ENCODE results near the gene HBP1. TPM values are rescaled to one million over a fixed set of nuclear protein-coding genes. Genes with fewer than 3 reads are reported as not detected.
"Not testable (repeated sequence)": the region's sequence is repeated elsewhere in the genome, so short reads cannot be mapped to it uniquely, and the experiment has no call there.

HBP1 gene
- total RNA-seq, 1 donor from 2014 or later, result 39.7 TPM

DNA sequence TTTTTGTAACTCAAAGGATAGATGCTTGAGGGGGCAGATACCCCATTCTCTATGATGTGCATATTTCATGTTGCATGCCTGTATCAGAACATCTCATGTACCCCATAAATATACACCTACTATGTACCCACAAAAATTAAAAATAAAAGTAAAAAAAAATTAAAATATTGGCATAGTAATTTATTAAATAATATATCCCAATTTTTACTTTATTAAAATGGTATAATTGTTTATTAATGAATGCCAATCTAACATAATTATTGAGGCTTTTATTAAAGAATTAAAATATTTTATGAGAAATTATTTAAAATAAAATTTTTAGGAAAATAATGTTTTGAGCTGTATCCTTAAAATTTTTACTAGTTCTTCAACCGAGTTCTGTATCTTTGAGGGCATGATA, 18.9 kb upstream of the HBP1 start:
- Mint-ChIP-seq H3K4me3 (ENCODE audit: unreplicated experiment) (no peak overlapping the region), H3K4me1 (ENCODE audit: low read depth, unreplicated experiment) (no peaks in the 10 kb centered on the region), H3K36me3 (ENCODE audit: unreplicated experiment) (no peaks in the 10 kb centered on the region), H3K9me3 (ENCODE audit: unreplicated experiment) (no peaks in the 10 kb centered on the region), H3K27me3 (ENCODE audit: unreplicated experiment) (no peaks in the 10 kb centered on the region), H3K27ac (ENCODE audit: unreplicated experiment) (no peak overlapping the region)
- TF ChIP-seq, protein P1, sequence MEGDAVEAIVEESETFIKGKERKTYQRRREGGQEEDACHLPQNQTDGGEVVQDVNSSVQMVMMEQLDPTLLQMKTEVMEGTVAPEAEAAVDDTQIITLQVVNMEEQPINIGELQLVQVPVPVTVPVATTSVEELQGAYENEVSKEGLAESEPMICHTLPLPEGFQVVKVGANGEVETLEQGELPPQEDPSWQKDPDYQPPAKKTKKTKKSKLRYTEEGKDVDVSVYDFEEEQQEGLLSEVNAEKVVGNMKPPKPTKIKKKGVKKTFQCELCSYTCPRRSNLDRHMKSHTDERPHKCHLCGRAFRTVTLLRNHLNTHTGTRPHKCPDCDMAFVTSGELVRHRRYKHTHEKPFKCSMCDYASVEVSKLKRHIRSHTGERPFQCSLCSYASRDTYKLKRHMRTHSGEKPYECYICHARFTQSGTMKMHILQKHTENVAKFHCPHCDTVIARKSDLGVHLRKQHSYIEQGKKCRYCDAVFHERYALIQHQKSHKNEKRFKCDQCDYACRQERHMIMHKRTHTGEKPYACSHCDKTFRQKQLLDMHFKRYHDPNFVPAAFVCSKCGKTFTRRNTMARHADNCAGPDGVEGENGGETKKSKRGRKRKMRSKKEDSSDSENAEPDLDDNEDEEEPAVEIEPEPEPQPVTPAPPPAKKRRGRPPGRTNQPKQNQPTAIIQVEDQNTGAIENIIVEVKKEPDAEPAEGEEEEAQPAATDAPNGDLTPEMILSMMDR (IDR thresholded peaks at IDR 0.05; ENCODE audit: partially characterized antibody, unreplicated experiment), result no peak
- DNase-seq, result no peak

DNA sequence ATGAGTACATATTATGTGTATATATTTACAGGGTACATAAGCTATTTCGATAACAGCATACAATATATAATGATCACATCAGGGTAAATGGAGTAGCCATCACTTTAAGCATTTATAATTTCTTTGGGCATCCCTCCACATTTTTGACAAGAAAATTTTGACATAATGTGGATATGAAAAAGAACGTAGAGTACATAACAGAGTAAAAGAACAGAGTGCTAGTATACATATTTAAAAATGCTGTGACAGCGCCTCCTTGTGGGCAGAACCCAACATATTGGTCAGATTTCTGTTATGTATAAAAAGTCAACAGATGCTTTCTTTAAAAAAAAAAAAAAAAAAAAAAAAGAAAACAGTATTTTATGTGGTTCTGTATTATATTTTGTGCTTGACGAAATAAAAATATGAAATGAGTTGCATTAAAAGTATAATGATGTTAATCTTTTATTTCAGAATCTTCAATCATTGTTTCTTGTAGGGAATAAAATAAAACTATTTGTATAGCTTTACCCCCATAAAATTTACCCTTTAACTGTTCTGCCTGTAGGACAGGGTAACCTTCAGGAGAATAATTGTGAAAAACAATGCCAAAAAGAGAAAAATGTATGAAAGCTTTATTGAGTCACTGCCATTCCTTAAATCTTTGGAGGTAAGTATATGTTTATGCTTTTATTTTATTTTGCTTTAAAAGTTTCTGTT, 18.3 kb upstream of the HBP1 start:
- peak; percentile 72 for DNase-seq
- Mint-ChIP-seq H3K36me3 (ENCODE audit: unreplicated experiment) (no peaks in the 10 kb centered on the region), H3K27ac (ENCODE audit: unreplicated experiment) (no peak overlapping the region), H3K27me3 (ENCODE audit: unreplicated experiment) (no peaks in the 10 kb centered on the region), H3K4me3 (ENCODE audit: unreplicated experiment) (no peak overlapping the region), H3K4me1 (ENCODE audit: low read depth, unreplicated experiment) (no peaks in the 10 kb centered on the region), H3K9me3 (ENCODE audit: unreplicated experiment) (no peaks in the 10 kb centered on the region)
- TF ChIP-seq, protein P1 (IDR thresholded peaks at IDR 0.05; ENCODE audit: partially characterized antibody, unreplicated experiment), result peak; percentile 94

DNA sequence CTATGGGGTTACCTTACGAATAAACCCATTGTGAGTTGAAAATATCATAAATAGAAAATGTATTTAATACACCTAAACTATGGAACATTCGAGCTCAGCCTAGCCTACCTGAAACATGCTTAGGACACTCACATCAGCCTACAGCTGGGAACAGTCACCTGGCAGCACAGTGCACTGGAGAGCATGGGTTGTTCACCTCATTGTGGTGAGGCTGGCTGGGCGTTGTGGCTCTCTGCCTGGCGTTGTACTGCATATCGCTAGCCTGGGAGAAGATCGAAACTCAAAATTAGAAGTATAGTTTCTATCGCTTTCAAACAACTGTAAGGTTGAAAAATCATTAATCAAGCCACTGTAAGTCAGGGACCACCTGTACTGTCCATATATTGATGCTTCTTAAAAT, 17.3 kb upstream of the HBP1 start:
- Mint-ChIP-seq H3K4me1 (ENCODE audit: low read depth, unreplicated experiment) (no peaks in the 10 kb centered on the region), H3K9me3 (ENCODE audit: unreplicated experiment) (peaks cover 3% of the 10 kb centered on the region), H3K36me3 (ENCODE audit: unreplicated experiment) (no peaks in the 10 kb centered on the region), H3K27ac (ENCODE audit: unreplicated experiment) (no peak overlapping the region), H3K4me3 (ENCODE audit: unreplicated experiment) (no peak overlapping the region), H3K27me3 (ENCODE audit: unreplicated experiment) (no peaks in the 10 kb centered on the region)
- TF ChIP-seq, protein P1 (IDR thresholded peaks at IDR 0.05; ENCODE audit: partially characterized antibody, unreplicated experiment), result no peak
- no peak for DNase-seq

DNA sequence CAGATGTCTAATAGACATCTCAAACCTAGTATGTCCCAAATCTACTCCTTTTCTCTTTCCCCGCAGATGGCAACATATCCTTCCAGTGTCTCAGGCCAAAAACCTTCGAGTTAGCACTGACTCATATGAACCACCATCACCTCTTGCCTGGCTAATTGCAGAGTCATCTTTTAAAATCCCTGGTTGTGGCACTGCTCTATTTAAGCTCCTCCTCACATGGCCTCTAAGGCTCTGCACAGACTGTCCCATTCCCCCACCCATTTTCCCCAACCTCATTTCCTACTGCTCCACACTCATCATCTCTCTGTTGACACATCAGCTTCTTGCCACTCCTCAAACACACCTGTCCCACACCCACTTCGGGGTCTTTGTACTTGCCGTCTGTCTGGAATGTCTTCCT, 16.8 kb upstream of the HBP1 start:
- H3K9me3 Mint-ChIP-seq (ENCODE audit: unreplicated experiment), result peaks cover 3% of the 10 kb centered on the region

DNA sequence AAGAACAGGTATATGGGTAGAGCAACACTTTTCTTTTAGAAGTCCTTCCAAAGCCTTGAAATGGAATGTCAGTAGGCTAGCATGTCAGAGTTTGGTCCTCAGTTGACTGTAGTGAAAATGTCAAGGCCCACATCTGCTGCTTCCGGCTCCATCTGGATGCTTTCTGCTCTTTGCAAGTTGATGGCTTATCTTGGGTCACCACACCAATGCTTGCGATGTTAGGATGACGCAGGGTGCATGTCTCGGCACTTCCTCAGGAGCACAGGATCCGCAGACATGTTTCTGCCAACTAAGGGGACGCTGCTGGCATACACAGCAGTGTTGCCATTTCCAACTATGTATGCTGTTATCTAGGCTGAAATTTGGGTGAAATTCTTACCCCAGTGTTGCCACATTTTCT, 14.0 kb upstream of the HBP1 start:
- Mint-ChIP-seq H3K4me1 (ENCODE audit: low read depth, unreplicated experiment) (no peaks in the 10 kb centered on the region), H3K27me3 (ENCODE audit: unreplicated experiment) (no peaks in the 10 kb centered on the region), H3K4me3 (ENCODE audit: unreplicated experiment) (no peak overlapping the region), H3K36me3 (ENCODE audit: unreplicated experiment) (no peaks in the 10 kb centered on the region), H3K9me3 (ENCODE audit: unreplicated experiment) (peaks cover 3% of the 10 kb centered on the region), H3K27ac (ENCODE audit: unreplicated experiment) (no peak overlapping the region)
- DNase-seq, result no peak
- TF ChIP-seq, protein P1 (IDR thresholded peaks at IDR 0.05; ENCODE audit: partially characterized antibody, unreplicated experiment), result no peak

More for the DNA sequence above, 16.8 kb upstream of the HBP1 start:
- no peaks in the 10 kb centered on the region for H3K36me3 Mint-ChIP-seq (ENCODE audit: unreplicated experiment)
- no peaks in the 10 kb centered on the region for H3K4me1 Mint-ChIP-seq (ENCODE audit: low read depth, unreplicated experiment)
- TF ChIP-seq, protein P1 (IDR thresholded peaks at IDR 0.05; ENCODE audit: partially characterized antibody, unreplicated experiment), result no peak
- H3K4me3 Mint-ChIP-seq (ENCODE audit: unreplicated experiment), result no peak overlapping the region
- H3K27me3 Mint-ChIP-seq (ENCODE audit: unreplicated experiment), result no peaks in the 10 kb centered on the region
- no peak for DNase-seq
- no peak overlapping the region for H3K27ac Mint-ChIP-seq (ENCODE audit: unreplicated experiment)

DNA sequence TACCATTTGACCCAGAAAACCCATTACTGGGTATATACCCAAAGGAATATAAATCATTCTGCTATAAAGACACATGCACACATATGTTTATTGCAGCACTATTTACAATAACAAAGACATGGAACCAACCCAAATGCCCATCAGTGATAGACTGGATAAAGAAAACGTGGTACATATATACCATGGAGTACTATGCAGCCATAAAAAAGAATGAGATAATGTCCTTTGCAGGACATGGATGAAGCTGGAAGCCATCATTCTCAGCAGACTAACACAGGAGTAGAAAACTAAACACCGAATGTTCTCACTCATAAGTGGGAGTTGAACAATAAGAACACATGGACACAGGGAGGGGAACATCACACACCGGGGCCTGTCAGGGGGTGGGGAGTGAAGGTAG, 13.1 kb upstream of the HBP1 start:
- not testable (repeated sequence) for H3K36me3 Mint-ChIP-seq (ENCODE audit: unreplicated experiment); H3K4me1 Mint-ChIP-seq (ENCODE audit: low read depth, unreplicated experiment); H3K4me3 Mint-ChIP-seq (ENCODE audit: unreplicated experiment); DNase-seq; H3K9me3 Mint-ChIP-seq (ENCODE audit: unreplicated experiment); H3K27ac Mint-ChIP-seq (ENCODE audit: unreplicated experiment); H3K27me3 Mint-ChIP-seq (ENCODE audit: unreplicated experiment)

All from glutamatergic neuron (in vitro differentiated cells).